H54 (cell line): ENCODE data around the gene LTB.

Experiments used
- DNase-seq: peaks from one replicate; pipeline ENCODE4 v3.0.0; 2011; ENCODE audit warnings: low spot score, mixed read lengths; ENCODE audit not compliant: insufficient read length
- FAIRE-seq: peaks from 3 replicates; lab custom pipeline; 2011; peaks lifted over from hg19 to GRCh38; lab: Jason Lieb, UNC
- POLR2A ChIP-seq: IDR thresholded peaks from 2 replicates; pipeline ENCODE4 v1.6.1; 2011; ENCODE audit warnings: low read depth, mild to moderate bottlenecking, low read length

Gene LTB

DNA sequence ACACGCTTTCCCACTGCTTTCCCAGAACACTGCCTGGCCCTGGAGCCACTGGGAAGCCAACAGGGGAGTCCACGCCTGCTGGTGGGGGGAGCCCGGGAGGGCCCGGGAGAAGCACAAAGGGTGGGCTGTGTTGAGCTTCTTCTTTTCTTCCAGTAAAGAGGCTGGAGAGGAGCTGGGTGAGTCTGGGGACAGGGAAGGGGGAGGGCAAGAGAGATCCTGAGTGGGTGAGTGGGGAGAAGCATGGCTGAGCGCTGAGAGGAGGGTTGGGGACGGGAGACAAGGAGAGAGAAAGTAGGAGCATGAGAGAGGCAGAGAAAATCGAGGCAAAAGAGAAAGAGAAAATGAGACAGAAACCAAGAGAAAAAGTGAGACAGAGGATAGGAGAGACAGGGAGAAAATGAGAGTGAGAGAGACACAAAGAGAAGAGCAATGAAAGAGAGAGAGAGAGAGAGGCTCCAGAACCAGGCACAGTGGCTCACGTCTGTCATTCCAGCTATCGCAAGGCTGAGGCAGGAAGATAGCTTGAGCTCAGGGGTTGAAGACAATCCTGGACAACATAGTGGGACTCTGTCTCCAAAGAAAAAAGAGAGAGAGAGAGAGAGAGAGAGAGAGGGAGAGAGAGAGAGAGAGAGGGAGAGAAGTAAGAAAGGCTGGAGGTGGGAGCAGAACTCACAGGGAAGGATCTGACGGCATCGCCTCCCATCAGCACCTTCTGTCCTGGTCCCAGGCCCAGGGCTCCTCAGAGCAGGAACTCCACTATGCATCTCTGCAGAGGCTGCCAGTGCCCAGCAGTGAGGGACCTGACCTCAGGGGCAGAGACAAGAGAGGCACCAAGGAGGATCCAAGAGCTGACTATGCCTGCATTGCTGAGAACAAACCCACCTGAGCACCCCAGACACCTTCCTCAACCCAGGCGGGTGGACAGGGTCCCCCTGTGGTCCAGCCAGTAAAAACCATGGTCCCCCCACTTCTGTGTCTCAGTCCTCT is 5.9 kb upstream of the LTB start:
- DNase-seq = no peak
- FAIRE-seq = no peak
- TF ChIP-seq POLR2A = no peak

DNA sequence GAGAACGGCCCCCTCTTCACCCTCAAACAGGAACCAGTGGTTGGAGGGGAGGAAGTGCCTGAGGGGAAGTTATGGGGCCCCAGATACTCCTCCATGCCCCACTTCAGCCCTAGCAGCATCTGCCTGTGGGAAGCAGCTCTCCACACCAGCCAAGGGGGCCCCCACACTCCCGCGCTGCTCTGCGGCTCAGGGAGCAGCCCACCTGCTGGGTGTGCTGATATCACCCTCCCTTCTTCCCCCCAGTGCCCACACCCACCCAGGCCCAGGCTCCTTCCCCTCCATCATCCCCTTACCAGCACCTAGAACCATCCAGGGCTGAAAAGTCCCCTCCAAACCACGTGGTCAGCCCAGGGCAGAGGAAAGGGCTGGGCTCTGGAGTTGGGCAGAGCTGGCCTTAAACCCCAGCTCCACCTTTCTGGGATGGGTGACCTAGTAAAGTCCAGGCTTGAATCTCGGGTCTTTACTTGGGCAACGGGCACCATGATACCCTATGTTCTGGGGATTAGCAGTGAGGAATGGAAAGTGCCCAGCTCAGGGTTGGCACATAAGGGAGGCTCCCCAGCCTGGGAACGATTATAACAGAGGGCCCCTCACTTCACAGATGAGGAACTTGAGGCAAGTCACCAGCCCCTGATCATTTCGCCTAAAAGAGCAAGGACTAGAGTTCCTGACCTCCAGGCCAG is 4.5 kb upstream of the LTB start:
- FAIRE-seq = no peak
- DNase-seq = no peak
- no peak for TF ChIP-seq POLR2A

DNA sequence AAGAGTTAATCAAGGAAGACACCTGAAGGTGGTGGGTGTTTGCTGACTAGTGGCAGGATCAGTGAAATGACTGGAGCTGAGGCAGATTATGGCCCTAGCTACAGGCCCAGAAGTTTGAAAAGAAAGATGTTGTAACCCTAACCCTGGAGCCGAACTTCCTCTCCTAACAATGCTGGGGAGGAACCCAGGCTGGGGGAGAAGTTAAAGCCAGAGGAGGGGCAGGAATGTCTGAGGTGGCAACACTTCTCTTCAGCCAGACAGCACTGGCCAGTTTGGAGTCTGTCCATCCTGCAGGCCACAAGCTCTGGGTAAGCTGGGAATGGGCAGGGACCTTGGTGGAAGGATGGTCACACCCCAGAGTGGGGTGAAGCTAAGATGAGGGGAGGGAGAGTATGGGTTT is 3.8 kb upstream of the LTB start, which contains the start of gene LST1:
LST1 (plus strand) TSS at position 270 of the 400 bp plus-strand sequence. CDS start 1,023 bp downstream, outside the sequence.
- FAIRE-seq (no peak), DNase-seq (no peak)
- no peak for TF ChIP-seq POLR2A

DNA sequence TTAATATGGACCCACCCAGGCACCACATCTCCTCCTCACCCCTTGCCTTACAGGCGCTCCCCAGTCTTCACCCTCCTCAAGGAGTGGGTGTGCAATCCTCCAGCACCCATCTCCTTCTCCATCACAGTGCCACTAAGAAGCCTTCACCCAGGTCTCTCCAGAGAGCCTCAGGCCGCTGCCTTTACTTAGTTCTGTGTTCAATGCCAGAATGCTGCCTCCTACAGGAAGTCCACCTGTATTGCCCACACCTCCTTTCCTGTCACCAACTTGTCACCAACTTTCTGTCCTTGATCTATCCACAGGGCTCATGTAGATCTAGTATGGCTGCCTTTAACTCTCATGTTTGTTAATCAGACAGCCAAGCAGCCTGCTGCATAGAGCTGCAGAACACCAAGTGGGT is 3.3 kb upstream of the LTB start:
- no peak for DNase-seq
- FAIRE-seq = no peak
- TF ChIP-seq POLR2A = no peak

DNA sequence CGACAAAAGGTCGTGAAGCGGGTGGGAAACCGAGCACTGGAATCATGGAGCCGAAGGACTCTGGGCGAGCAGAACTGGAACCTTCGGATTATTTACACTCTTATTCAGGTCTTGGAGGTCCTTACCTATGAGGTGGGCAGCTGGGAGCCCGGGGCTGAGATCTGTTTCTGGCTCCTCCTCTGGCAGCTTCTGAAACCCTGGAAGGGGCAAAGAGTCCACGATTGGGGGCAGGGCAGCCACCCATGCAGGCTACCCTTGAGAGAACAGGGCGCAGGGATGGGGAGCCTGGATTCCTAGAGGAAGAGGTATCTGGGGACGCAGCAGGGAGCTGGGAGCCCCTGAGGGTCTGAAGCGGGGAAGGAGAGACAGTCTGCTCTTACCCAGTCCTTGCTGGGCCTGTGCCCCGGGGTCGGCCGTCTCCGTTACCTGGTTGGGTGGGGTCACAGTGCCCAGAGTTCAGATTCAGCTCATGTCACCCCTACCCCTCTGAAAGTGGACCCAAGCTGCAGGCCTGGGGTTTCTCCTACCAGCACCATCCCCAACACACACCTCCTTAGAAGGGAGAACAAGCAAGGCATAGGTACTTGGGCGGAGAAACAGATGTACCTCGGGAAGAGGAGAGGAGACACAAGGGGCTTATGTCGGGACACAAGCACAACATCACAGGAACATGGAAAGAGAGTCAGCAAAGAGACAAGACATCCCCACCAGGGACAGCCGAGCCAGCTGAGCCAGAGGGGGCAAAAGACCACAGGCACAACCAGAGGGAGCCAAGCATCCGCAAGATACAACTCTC is 592 bp downstream of the LTB start:
- DNase-seq (no peak), FAIRE-seq (no peak)
- no peak for TF ChIP-seq POLR2A

DNA sequence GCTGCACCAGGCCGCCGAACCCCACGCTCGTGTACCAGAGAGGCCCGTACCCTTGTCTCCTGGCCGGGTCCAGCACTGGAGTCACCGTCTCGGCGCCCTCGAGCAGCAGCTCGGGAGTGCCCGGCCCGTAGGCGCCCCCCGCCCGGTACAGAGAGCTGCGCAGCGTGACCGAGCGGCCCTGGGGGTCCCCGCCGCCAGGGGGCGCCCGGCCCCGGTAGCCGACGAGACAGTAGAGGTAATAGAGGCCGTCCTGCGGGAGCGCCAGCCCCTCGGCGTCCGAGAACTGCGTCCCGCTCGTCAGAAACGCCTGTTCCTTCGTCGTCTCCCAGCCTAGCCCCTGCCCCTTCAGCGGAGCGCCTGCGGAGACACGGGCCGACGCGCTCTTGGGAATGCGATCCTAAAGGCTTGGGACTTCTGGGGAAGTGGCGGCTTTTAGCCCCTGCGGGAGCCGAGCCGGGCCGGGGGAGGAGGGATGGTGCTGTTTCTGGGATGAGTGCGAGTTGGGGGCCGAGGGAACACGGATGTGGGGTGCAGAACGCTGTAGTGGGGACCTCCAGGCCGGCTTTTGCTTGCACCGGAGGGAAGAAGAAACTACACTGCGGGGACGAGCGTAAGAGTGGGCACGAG is 1.3 kb downstream of the LTB start:
- DNase-seq (peak; percentile 59), FAIRE-seq (no peak)
- peak; percentile 44; the same call in 1 of the 2 replicates for TF ChIP-seq POLR2A

DNA sequence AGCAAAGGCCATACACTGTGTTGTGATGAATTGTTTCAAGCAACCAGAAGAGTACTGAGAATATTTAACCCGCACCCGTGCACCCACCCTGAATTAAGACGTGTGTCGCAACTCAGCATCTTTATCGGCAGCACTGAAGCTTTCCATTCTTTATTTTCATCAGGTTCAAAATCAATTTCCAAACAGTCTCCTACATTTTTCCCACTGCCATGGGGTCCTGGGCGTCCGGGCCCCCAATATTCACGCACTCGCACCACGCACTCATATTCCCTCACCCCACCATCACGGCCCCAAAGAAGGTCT is 1.8 kb downstream of the LTB start:
- no peak for FAIRE-seq
- TF ChIP-seq POLR2A = no peak
- no peak for DNase-seq

DNA sequence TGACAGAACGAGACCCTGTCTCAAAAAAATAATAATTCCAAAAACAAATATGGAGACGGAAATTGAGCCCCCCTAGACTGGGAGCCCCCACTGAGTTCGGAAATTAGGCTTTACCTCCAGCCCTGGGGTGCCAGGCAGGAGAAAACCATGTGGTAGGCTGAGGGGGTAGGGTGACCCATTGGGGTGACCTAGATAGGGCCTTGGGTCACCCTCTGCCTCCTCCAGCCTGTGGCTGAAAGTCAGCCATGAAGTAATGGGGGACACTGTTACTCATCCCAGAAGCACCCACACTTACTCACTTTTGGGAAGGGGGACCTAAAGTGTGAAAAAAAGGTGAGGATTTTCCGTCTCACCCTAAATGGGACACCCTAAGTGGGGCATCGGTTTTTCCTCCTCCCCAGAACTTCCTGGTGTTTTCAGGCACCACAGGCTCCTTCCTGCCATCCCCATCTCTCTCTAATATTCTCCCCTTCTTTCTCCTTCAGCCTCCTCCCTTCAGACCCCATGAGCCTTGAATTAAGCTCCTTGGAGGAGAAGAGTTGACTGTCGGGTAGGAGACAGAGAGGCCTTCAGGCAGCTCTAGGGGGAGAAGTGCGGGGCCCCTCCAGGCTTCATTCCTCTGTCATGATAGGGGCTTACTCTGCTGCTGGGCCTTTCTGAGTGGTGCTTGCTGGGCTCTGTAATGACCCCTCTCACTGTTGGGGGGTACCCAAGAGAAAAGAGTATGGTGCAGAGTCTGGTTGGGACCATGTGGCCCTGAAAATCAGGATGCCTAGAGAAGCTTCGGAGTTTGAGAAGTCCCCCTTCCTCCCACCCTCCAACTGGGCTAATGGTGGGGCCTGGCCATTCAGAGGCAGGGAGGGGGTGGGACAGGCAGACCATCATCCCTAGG is 2.4 kb downstream of the LTB start:
- FAIRE-seq (no peak), DNase-seq (no peak)
- no peak for TF ChIP-seq POLR2A

DNA sequence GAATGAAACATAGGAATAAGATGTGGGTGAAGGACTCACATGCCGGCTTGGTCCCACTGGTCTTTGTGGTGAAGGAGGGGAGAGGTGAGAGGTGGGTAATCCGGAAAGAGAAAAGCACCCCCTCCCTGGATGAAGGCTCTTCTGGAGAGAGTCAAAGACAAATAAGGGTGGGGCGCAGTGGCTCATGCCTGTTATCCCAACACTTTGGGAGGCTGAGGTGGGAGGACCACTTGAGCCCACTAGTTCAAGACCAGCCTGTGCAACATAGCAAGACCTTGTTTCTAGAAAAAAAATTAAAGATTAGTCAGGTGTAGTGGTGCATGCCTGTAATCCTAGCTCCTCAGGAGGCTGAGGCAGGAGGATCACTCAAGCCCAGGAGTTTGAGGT is 3.1 kb downstream of the LTB start:
- no peak for FAIRE-seq
- DNase-seq = no peak
- TF ChIP-seq POLR2A = no peak

DNA sequence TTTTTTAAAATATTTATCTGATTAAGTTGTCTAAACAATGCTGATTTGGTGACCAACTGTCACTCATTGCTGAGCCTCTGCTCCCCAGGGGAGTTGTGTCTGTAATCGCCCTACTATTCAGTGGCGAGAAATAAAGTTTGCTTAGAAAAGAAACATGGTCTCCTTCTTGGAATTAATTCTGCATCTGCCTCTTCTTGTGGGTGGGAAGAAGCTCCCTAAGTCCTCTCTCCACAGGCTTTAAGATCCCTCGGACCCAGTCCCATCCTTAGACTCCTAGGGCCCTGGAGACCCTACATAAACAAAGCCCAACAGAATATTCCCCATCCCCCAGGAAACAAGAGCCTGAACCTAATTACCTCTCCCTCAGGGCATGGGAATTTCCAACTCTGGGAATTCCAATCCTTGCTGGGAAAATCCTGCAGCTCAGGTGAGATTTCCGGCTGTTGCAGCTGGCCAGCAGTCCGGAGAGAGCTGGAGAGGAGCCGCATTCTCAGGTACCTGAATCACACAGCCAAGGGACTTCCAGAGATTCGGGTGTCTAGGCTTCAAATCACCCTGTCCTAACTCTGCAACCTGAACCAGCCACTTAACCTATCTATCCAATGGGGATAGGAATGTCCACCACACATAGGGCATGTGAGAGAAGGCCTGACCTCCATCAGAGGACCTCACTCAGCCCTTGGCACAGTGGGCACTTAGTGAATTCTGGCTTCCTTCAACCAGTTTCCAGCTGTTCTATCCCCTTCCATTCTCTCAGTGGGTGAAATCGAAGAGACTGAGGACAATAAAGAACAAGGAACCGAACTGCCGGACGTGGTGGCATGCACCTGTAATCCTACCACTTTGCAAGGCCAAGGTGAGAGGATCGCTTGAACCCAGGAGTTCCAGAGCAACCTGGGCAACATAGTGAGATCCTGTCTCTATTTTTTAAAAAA is 3.8 kb downstream of the LTB start:
- DNase-seq = no peak
- no peak for TF ChIP-seq POLR2A
- no peak for FAIRE-seq

DNA sequence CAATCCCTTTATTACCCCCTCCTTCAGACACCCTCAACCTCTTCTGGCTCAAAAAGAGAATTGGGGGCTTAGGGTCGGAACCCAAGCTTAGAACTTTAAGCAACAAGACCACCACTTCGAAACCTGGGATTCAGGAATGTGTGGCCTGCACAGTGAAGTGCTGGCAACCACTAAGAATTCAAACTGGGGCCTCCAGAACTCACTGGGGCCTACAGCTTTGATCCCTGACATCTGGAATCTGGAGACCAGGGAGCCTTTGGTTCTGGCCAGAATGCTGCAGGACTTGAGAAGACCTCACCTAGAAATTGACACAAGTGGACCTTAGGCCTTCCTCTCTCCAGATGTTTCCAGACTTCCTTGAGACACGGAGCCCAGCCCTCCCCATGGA is 4.7 kb downstream of the LTB start:
- no peak for TF ChIP-seq POLR2A
- FAIRE-seq = no peak
- DNase-seq = no peak
